Skin of body (tissue), 2 donors: Measurements from ENCODE around the gene FAM216B. TPM values are rescaled to one million over a fixed set of nuclear protein-coding genes. Genes with fewer than 3 reads are reported as not detected.

Experiments
- DNase-seq: peaks from one replicate; lab custom pipeline; 2025; lab: John Stamatoyannopoulos, UW
- total RNA-seq: library from RNA; depleted of rRNA; stranded (reverse); fragments of >200 nt; gene quantifications from one replicate; pipeline ENCODE4 v1.2.3, GENCODE V29; 2014

FAM216B gene
- total RNA-seq, 1 donor from 2014 or later = not detected

DNA sequence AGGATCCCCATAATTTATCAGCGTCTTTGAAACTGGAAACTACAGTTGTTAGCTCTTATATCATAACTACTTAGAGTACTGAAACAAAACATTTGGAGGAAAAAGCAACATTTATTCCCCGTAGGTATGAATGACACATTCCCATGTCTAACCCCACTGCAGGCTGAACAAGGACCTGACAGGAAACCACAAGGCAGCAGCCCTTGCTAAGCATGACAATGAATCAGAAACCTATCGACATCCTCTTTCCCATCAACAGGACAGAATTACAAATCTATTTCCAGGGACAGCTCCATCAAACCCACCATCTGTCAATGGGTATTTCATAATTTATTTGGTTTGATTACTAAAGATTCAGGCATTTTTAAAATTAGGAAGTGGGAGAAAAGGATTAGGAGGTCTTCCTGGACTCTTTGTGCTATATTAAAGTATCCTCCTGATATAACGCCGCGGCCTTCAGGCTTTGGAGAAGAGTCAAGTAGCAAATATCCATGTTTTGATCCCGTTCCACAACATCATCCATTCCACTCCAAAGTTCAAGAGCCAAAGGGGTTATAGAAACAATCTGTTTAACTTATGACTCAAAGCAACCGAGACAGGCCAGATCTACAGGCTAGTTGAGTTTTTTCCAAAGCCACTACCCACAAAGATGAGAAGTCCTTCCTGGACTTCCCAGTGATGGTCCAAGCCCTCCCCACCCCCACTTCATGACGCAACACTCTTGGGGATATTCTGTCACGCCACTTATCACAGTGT, 51.1 kb downstream of the FAM216B start:
- DNase-seq = no peak

DNA sequence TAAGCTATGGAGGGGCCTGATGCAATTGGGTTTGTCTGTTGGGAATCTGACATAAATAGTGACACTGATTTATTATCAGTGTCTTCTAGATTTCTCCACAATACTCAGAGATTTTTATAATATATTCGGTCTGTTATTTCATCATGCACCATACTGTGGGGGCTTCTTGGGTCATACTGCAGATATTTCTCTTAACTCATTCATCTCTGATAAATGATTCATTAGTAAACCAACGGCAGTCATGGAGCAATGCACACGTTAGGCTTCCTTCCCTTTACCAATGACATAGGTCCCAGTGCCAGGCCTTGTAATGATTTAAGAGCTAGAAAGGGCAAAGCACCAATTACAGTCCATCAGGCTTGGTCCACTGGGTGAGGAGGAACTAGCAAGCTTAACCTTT, 53.6 kb downstream of the FAM216B start:
- DNase-seq = no peak

DNA sequence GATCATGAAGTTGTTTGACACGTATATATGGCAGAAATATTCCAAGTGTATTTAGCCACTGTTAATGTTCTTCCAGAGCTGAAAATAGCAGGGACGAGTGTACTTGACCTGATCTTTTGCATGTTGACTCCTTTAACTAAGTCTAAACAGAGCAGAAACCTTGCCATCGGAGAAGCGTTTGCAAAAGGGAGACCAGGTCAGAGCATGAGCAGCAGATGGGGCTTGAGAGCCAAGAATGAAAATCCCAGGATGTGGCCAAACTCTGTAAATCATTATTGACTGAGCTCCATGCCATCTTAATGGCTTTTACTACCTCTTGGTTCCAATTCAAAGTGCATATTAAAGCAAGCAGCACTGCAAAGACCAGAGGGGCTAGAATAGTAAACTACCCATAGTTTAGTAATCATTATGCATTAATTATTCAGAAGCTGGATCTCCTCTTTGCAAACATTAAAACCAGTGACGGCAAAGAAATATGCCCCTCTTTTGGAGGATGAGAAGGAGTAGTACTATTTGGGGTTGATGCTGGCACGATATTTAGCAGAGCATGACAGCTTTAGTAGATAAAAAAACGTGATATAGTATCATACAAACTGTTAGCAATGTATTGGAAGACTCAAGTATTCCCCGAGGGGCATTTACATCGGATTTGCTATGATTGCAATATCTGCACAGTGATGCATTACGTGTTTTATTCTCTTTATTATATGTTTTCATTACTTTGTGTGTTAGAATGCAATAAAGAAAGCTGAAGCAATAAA, 55.7 kb downstream of the FAM216B start:
- peak; percentile 60 for DNase-seq

Other genes with a start within 250 kb of the FAM216B start
- gene TNFSF11, start 207.4 kb upstream of the FAM216B start, total RNA-seq = 0.49 TPM
- gene EPSTI1, start 210.7 kb downstream of the FAM216B start, total RNA-seq = 3.3 TPM
- 9.6 TPM for gene DNAJC15, start 242.0 kb downstream of the FAM216B start, total RNA-seq